DMS 273 (cell line): ENCODE results near the gene HACL1.
A peak's percentile ranks its signal among the peaks of the same experiment; 100 is the strongest.
"Not testable (repeated sequence)": the region's sequence is repeated elsewhere in the genome, so short reads cannot be mapped to it uniquely, and the experiment has no call there.

Experiments
- DNase-seq: peaks from one replicate; lab custom pipeline; 2025; ENCODE audit not compliant: unreplicated experiment; lab: John Stamatoyannopoulos, UW

The HACL1 gene

DNA sequence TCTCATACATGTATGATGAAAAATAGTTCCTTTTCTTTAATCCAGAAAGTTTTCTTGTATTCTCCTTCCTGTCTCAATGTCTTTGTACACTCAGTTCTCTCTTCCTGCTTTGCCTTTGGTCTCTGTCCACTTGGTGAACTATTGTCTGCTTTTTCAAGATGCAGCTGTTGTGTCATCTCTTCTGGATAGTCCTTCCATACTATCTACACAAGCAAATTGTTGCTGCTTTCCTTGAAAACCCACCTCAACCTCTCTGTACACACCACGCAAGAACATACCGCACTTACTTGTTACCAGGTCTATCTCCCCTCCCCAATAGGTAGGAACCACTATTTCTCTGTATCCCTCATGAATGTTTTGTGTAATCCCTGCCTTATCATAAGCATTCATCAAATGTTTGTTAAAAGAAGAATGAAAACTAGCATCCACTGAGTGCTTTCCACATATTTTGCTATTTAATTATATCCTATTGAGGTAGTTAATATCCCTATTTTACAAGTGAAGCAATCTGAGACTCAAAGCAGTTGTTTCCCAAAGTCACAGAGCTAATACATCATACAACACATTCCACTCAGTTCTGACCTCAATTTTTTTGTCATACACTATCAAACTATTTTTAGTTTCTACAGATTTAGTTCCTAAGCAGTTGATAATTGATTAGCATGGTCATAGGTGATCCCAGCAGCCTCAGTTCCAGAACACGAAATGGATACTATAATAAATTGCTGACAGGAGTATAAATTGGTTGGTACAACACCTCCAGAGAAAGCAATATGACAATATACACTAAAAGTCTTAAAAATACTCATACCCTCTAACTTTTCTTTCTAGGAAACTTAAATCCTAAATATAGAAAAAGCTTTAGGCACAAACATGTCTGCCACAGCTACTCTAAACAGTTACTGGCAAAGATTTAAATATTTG is 19.6 kb downstream of the HACL1 start:
- DNase-seq: no peak

DNA sequence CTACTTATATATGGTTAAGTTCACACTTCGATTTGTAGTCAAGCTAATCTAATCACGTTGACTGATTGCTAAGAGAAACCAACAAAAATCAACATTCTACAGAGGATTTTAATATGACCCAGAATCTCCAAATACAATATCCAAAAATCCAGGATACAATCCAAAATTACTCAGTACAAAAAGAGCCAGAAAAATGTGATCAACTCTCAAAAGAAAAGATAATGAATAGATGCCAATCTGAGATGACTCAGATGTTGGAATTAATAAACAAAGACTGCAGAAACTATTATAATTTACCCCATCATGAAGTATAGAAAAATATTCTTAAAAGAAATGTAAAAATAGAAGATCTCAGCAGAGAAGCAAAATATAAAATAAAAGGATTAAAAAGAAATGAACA is 22.3 kb downstream of the HACL1 start:
- DNase-seq: no peak

DNA sequence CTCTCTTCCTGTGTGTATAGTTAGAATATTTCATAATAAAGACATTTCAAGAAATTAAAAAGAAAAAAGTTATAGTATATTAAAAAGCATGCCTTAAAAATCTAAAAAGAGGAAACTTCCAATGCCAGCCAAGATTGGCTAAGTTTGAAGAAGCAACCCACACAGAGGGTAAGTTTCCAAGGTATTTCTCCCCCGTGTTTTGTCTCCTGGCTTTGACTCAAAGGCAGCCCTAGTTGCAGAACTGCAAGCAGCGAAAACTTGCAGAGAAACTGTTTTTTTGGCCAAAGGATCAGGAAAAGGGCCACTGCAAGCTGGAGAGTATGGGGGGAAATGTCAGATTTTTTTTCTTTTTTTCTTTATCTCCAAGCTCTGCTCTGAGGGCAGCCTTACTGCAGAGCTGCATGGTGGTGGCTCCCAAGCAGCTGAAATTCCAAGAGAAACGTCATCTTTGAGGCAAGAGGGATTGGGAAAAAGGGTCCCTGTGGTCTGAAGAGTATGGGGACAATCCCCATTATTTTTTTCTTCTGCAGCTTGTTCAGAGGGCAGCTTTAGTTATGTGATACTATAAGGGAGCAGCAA is 23.0 kb downstream of the HACL1 start:
- no peak for DNase-seq

DNA sequence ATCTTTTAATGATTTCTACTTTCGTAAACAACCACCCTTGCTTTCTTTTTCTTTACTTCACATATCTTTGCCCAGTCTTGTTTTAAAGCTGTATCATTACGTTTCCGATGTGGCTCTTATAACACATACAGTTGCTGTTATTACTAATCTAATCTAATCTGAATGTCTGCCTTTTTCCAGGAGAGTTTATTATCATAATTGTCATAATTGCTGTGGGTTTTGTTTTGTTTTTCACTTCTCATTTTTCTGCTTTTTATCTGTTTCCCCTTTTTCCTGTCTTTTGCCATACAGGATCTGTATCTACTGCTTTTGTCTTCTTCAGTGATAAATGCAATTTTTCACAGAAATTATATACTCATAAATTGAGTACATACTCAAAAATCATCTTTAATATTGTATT is 24.9 kb downstream of the HACL1 start:
- DNase-seq: no peak

DNA sequence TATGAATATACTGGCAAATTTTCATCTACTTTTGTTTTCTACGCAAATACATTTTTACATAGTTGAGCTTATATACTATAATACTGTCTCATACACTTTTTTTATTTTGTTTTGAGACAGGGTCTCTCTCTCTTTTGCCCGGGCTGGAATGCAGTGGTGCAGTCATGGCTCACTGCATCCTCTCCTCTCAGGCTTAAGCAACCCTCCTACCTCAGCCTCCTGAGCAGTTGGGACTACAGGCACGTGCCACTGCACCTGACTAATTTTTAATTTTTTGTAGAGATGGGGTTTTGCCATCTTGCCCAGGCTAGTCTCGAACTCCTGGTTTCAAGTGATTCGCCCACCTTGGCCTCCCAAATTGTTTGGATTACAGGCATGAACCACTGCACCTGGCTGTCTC is 25.9 kb downstream of the HACL1 start:
- DNase-seq: no peak

DNA sequence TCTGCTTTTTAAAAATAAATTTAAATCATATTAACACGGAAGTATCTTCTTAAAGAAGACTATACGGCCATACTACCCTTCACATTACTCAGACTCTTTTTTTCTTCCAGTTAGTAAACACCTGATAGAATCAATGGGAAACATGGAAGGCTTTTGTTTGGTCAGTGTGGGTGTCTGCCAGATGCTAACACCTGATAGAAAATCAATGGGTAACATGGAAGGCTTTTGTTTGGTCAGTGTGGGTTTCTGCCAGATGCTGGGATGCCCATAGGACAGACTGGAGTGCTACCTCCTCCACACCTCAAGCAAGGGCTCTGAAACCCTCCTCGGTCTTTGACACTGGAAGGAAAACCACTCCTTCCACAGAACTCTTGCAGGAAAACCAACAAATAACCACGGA is 29.2 kb downstream of the HACL1 start:
- DNase-seq: no peak

DNA sequence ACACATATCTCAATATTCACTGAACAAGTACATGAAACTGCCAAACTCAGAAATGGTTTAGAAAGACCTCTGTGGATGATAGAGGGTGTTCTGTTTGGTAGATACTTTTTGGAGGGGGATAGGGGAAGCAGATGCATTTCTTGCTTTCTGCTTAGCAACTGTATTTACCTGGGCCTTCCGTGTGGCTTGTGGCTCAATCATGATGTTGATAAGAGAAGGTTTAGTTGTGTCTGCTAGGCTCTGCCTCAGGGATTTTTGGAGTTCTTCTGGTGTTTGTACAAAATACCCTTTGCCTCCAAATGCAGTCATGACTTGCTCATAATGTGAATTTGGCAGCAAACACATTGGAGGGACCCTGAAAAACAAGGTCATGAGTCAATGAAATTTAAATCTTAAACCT is 38.2 kb downstream of the HACL1 start:
- DNase-seq: no peak

DNA sequence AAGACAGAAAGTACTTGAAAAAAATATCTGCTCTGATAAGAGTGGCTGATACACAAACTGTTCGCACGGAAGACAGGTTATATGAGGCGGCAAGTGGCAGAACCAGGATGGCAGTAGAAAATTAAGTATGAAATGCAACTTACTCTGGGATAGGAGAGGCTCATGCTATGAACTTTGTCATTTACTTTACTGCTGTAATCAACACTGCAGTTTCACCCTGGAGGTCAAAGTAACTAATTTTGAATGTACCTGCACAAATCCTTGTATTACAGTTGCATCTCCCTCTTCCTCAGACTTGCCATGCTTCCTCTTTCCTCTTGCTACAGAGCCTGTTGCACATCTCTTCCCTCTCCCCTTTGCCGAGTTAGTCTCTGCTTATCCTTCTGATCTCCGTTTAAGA is 38.8 kb downstream of the HACL1 start:
- no peak for DNase-seq

DNA sequence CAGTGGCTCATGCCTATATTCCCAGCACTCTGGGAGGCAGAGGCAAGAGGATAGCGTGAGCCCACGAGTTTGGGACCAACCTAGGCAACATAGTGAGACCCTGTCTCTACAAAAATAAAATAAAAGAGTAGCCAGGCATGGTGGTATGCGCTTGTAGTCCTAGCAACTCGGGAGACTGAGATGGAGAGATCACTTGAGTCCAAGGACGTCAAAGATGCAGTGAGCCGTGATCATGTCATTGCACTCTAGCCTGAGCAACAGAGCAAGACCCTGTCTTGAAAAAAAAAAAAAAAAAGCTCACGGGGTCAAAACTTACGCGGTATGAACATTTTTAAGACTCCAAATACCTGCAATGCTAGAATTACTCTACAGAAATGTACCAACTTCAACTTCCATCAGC is 42.8 kb downstream of the HACL1 start:
- no peak for DNase-seq

DNA sequence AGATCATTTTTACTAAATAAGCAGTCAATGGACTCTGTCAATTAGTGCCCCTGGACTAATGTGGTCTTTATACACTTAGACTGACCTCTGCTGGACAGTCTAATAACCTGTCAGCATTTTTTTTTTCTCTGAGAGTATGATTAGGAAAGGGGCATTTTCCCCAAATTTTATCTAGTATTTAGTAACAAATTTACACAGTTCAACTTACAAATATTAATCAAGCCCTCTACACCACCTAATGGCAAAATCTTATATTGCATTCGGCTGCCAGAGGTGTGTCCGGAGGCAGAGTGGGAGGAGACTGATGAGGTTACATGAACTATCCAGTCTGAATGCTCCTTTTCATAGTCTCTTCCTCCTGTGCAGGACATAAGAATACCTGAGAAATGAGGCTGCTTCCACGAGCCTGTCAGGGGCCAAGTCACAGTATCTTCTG is 43.8 kb downstream of the HACL1 start:
- DNase-seq: peak; percentile 83

DNA sequence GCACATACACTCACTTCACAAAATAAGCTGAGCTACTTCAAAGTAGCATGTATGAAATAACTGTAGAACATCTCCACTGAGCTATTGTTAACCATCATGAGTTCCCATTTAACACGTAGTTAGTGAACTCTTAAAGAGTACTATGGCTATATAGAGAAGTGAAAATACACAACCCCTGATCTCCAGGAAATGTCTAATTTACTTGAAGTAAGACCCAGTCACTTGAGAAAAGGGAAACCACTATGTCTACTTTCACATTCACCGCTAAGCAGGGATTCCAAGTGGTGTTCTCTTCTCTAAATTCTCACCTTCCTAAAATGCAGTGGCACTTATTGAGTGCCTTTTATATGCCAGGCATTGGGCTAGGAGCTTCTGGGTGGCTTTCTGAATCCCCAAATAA is 44.9 kb downstream of the HACL1 start:
- no peak for DNase-seq

DNA sequence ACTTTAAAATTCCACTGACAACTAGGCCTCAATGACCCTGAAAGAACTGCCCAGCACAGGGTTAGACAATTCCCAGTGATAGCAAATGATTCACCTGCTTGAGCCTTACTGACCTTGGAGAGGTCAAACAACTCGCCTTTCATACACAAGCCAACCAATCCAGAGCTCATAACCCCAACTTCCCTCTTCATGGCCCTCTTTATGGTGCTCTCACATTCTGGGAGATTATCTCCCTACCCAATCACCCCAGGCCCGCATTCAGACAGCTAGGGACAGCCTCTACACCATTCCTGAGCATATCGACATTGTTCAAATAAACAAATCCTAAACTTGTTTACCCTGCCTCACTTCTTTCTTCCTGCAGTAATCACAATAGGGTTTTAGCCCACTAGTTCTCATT is 47.6 kb downstream of the HACL1 start:
- no peak for DNase-seq

DNA sequence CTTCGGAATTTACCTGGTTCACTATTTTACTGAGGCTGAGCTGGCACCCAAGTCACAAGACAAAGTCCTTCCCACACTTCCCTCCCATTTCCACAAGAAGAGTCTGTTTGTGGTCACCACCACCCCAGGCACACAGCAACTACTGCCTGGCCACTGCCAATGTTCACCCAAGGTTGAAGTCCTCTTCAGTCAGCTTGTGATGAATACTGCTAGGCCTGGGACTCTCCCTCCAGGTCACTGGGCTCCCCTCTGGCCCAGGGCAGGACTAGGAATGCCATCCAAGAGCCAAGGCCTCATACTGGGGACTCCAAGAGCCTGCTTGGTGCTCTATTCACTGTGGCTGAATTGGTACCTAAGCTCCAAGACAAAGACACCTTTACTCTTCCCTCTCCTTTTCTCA is 49.5 kb downstream of the HACL1 start:
- no peak for DNase-seq

DNA sequence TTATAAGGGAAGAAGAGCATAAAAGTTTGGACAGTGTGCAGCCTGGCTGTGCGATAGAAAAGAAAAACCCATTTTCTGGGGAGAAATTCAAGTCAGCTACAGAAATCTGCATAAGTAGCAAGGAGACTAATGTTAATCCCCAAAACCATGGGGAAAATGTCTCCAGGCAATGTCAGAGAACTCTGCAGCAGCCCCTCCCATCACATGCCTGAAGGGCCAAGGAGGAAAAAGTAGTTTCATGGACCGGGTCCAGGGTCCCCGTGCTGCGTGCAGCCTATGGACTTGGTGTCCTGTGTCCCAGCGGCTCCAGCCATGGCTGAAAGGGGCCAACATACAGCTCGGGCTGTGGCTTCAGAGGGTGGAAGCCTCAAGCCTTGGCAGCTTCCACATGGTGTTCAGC is 51.5 kb downstream of the HACL1 start:
- DNase-seq: no peak

DNA sequence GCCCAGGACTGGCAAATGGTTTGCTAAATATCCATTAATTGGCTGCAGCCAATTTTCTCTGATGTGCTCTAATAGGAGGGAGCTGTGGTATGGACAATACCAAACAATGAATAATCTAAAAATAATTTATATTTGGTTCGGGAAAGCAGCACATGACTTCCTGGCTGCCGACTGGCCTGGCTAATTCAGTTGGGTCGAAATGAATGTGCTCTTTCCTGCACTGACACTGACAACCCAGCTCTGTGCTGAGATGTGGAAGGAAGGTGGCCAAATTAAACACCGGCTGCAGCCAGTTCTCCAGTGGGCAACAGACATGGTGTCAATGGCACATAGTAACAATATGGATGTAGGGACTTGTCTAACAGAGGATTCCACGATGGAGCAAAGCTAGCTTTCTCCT is 58.8 kb downstream of the HACL1 start:
- DNase-seq: no peak

DNA sequence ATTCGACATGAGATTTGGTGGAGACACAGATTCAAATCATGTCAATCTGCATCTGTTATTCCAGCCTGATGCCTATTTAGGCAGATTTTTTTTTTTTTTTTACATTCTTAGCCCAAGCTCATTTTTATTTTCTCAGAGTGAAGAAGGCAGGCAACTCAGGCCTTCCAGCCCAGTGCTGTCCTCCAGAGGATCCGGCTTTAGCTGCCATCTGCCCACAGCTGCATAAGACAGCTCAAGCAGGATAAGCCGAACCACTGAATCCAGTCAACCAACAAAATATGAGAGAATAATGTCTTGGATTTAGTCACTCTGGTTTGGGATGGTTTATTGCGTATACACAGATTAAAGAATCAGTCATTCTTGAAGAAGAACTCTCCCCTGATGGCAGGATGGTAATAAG is 60.0 kb downstream of the HACL1 start:
- DNase-seq: no peak

DNA sequence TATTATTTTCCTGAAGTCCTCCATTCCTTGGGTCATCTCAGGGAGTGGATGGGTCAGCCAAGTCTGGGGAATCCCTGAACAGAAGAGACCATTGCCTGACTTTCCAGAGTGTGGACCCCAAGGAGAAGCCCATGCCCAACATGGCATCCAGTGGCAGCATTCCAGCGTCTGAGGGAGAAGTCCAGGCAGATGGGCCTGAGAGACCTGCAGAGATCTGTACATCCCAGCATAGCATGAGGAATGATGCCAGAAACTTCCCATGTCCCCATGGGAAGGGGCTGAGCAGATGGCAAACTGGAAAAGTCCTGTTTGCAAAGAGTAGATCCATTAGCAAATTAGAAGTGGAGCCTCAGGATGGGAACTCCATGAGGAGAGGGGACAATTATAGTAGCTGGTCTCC is 62.3 kb downstream of the HACL1 start:
- peak; percentile 69 for DNase-seq

DNA sequence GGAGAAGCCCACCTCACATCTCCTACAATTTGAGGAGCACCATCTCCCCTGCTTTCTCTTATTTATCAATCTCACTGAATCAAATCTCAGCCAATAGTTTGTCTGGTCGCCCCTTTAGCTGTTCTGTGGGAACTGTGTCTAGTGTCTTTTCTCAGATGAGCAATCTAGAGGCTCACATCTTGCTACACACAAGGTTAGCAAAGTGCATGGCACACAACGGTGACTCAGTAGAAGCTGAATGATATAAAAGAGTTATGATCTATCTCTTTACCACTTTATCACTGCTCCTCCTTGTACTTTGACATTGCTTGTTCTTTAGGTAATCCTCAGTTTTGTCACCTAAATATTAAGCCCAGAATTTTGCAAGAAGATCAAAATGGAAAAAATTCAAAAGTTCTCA is 63.0 kb downstream of the HACL1 start:
- DNase-seq: no peak

DNA sequence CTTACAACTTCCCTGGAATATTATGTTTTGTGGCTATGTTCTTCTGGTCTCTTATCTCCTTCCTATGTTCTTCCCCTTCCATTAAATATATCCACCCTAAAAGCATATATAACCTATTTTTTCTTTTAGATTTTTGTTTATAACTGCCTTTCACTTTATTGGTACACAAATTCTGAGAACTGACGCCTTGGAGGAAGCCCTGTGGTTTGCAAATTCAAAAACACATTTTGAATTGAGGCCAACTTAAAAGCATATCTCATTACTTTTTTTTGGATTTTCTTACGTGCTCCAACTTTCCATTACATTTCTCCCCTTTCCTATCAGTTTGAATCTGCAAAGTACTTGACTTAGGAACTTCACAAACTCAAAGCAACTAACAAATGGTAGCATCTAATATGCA is 64.5 kb downstream of the HACL1 start:
- no peak for DNase-seq

DNA sequence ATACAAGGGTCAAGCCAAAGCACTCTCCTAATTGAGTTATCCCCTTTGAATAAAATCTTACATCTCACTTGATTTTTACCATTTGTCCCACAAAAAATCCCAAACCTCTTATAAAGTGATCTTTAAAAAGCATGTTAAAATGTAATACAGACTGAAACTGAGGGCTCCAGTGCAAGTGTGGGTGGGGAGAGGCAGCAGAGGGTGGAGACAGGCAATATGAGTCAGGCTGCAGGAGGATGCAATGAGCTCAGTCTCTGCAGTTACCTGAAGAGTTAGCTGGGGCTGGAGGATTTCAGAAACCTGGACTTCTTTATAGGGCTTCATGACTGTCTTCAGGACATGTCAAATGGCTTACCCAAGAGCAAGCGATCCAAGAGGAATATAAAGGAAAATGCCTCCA is 65.6 kb downstream of the HACL1 start:
- DNase-seq: no peak

DNA sequence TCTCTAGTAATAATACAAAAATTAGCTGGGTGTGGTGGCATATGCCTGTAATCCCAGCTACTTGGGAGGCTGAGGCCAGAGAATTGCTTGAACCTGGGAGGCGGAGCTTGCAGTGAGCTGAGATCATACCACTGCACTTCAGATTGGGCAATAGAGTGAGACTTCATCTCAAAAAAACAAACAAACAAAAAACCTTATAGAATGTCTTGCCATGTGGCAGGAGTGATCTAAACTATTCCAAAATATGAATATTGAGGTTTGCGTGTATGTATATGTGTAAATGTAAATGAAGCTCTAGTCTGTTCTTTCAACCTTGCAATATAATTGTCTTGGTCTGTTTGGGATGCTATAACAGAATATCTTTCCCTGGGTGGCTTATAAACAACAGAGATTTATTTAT is 68.8 kb downstream of the HACL1 start:
- not testable (repeated sequence) for DNase-seq

DNA sequence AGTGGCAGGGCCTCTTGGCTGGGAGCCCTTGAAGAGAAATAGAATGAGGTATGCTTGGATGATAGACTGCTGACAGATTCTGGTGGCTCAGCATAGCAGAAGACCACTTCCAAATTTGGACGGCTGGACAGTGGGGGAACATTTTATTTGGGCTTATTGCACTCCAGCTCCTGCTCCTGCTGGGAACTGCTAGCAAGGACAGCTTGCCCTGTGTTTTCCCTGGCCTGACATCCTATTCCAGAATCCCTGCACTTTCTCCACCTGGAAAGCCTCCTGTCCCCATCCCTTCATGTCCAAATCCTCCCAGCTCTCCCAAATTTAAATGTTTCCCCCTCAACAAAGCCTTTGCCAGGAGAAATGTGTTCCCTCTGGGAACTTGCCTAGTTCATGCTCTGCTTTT is 70.0 kb downstream of the HACL1 start:
- no peak for DNase-seq
